Suprapubic skin (tissue), 4 donors: ENCODE measurements around the gene MINDY3. TPM values are rescaled to one million over a fixed set of nuclear protein-coding genes. Genes with fewer than 3 reads are reported as not detected.

Source experiments
- DNase-seq, 2 donors: peaks; one replicate each; pipeline ENCODE4 v3.0.0-alpha.2; 2019; ENCODE audit warnings: low spot score in 2 of 2
- H3K27ac ChIP-seq: fragments of 200-600 bp; sonication (generic); one replicate; pipeline ENCODE4 v1.5.1; 2019
- H3K27me3 ChIP-seq: fragments of 200-600 bp; sonication (generic); one replicate; pipeline ENCODE4 v1.5.1; 2019
- H3K36me3 ChIP-seq: fragments of 200-600 bp; sonication (generic); one replicate; pipeline ENCODE4 v1.5.1; 2019
- H3K4me1 ChIP-seq: fragments of 200-600 bp; sonication (generic); one replicate; pipeline ENCODE4 v1.5.1; 2019
- H3K4me3 ChIP-seq: fragments of 200-600 bp; sonication (generic); one replicate; pipeline ENCODE4 v1.5.1; 2019; ENCODE audit warnings: mild to moderate bottlenecking
- H3K9me3 ChIP-seq: fragments of 200-600 bp; sonication (generic); one replicate; pipeline ENCODE4 v1.5.1; 2019
- CTCF ChIP-seq, 2 donors: fragments of 200-600 bp in 1 of 2; fragments of 450-650 bp in 1 of 2; sonication (generic) in 1 of 2; IDR thresholded peaks; one replicate each; pipeline ENCODE4 v1.5.1; 2016 to 2019; ENCODE audit warnings: antibody characterized with exemption in 2 of 2, mild to moderate bottlenecking in 1 of 2, moderate library complexity in 1 of 2
- EP300 ChIP-seq: sonication (generic); formaldehyde crosslinking; IDR thresholded peaks from one replicate; pipeline ENCODE4 v1.6.1; 2017; ENCODE audit warnings: antibody characterized with exemption
- POLR2A ChIP-seq, 2 donors: fragments of 450-650 bp; IDR thresholded peaks; one replicate each; pipeline ENCODE4 v1.6.1; 2017; ENCODE audit warnings: antibody characterized with exemption in 2 of 2, mild to moderate bottlenecking in 2 of 2, moderate library complexity in 2 of 2
- POLR2AphosphoS5 ChIP-seq, 3 donors: sonication (generic); formaldehyde crosslinking; IDR thresholded peaks; one replicate each; pipeline ENCODE4 v1.6.1; 2017; ENCODE audit warnings: antibody characterized with exemption in 3 of 3
- WGBS: methylation state at CpG from one replicate; pipeline ENCODE4 v1.1.5; 2018; 5-methylcytosine and 5-hydroxymethylcytosine counted together
- total RNA-seq, 4 donors: library from RNA; depleted of rRNA; stranded (reverse); fragments of >200 nt; gene quantifications; one replicate each; pipeline ENCODE4 v1.1.0, GENCODE V29; 2016

Gene MINDY3
- total RNA-seq, 4 donors from 2014 or later, result 18.9 to 37.8 (median 24.9) TPM

DNA sequence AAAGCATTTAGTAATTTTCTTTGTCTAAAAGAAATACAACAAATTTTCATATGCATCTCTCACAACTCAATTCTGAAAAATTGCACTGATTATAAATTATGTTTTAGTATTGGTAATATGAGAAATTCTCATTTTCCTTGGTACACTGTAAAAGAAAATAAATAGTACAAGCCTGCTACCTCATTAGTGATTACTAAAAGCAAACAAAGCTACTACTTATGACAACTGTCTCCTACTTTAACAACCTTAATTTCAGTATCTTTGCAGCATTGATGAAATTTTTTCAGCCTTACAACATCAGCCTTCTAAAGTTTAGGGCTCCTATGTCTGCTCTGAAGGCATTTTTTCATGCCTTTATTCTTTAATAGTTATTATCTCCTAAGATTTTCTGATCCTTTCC lies 65.7 kb downstream of the MINDY3 start:
- no peak for TF ChIP-seq POLR2AphosphoS5 (IDR thresholded peaks at IDR 0.05)
- no peak for TF ChIP-seq POLR2A (IDR thresholded peaks at IDR 0.05)
- TF ChIP-seq CTCF (IDR thresholded peaks at IDR 0.05), result no peak
- no peak for TF ChIP-seq EP300
- Histone ChIP-seq H3K4me3 (no peak overlapping the region), H3K27me3 (no peaks in the 10 kb centered on the region), H3K4me1 (peaks cover 8% of the 10 kb centered on the region), H3K27ac (no peak overlapping the region), H3K9me3 (no peaks in the 10 kb centered on the region), H3K36me3 (peaks cover 9% of the 10 kb centered on the region)
- no peak for DNase-seq

DNA sequence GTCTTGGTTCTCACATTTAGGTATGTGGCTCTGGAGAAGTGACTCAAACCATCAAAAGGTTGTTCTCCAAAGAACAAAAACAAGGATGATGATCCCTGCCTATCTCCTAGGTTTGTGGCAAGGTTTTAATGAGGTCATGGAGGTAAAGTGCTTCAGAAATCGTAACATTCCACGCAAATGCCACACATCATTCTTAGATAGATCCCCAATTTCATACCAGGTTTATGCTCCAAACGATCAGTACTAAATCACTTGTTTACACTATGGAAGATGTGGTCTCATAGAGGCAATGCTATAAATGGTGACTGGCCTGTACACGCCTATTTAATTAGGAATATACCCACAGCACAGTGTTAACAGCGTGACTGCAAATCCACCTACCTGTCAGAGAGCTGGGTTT lies 66.6 kb downstream of the MINDY3 start:
- no peak for TF ChIP-seq CTCF (IDR thresholded peaks at IDR 0.05)
- H3K27ac ChIP-seq, result no peak overlapping the region
- no peak overlapping the region for H3K4me3 ChIP-seq
- no peaks in the 10 kb centered on the region for H3K27me3 ChIP-seq
- H3K9me3 ChIP-seq, result no peaks in the 10 kb centered on the region
- WGBS, result 95% methylated on average over 5 of the region's 5 CpGs
- no peak for DNase-seq
- H3K36me3 ChIP-seq, result peaks cover 11% of the 10 kb centered on the region
- peaks cover 8% of the 10 kb centered on the region for H3K4me1 ChIP-seq

DNA sequence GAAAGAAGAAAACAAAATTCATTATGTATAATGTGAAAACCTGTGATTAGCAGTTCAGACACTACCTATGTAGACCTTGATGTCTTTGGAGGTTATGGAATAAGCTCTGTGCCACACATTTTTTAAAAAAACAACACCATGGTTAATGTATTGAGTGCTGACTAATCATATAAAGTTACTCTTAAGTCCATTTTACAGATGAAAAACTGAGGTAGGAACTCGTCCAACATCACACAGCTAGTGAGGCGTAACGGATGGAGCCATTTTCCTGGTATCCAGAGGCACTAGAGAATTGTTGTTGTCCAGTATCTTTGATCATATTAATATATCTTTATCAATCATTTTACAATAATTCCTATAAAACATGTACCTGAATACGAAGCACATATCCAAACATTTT lies 67.5 kb downstream of the MINDY3 start:
- no peak for DNase-seq
- Histone ChIP-seq H3K4me1 (peaks cover 8% of the 10 kb centered on the region), H3K4me3 (no peak overlapping the region), H3K27me3 (no peaks in the 10 kb centered on the region), H3K27ac (no peak overlapping the region), H3K9me3 (no peaks in the 10 kb centered on the region), H3K36me3 (peaks cover 18% of the 10 kb centered on the region)
- WGBS, result 96% methylated on average over 4 of the region's 4 CpGs
- TF ChIP-seq CTCF (IDR thresholded peaks at IDR 0.05) (no peak), POLR2AphosphoS5 (IDR thresholded peaks at IDR 0.05) (no peak), EP300 (no peak), POLR2A (IDR thresholded peaks at IDR 0.05) (no peak)

DNA sequence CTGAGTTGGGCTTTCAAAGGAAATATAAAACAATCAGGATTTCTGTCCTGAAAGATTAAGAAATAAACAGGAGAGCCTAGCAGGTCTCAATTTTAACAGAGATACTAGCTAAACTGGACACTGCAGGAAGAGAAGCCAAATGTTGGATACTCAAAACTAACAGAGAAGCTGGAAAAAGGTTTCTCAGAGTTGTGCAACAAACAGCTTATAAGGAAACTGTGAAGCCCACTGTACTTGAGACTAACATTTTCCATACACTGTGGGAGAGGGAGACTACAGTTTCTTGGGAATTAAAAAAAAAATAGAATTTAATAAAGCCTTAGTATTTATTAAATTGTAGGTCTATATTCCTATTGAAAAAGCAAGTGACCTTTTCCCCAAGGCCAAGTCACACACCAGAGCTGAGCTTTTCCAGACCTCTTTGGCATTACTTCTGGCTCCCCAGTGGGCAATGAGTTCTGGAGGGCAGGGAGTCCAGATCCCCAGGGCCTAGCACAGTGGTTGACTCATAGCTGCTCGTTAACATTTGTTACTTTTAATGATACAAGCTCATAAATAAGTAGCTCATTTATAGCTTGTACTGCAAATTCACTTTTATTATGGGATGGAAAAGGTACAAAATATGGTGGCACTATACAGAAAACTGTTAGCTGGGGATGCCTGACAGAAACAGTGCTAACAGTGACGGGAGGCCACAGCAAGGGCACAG lies 68.3 kb downstream of the MINDY3 start:
- peaks cover 26% of the 10 kb centered on the region for H3K36me3 ChIP-seq

More for the DNA sequence above, 68.3 kb downstream of the MINDY3 start:
- H3K4me1 ChIP-seq, result peaks cover 8% of the 10 kb centered on the region
- no peak overlapping the region for H3K4me3 ChIP-seq
- TF ChIP-seq EP300, result no peak
- no peak for TF ChIP-seq CTCF (IDR thresholded peaks at IDR 0.05)
- TF ChIP-seq POLR2AphosphoS5 (IDR thresholded peaks at IDR 0.05), result no peak
- no peak for TF ChIP-seq POLR2A (IDR thresholded peaks at IDR 0.05)
- 62% methylated on average over 2 of the region's 2 CpGs for WGBS
- no peak for DNase-seq
- no peak overlapping the region for H3K27ac ChIP-seq
- no peaks in the 10 kb centered on the region for H3K27me3 ChIP-seq
- no peaks in the 10 kb centered on the region for H3K9me3 ChIP-seq
